Activated CD4-positive, alpha-beta T cell treated with anti-CD3 and anti-CD28 coated beads, Interleukin-2, Interleukin-4, amounts not matched to agents 100 ng/mL and 50 ng/mL, durations not matched to agents 16 hours and 8 hours (primary cell): ENCODE results near the gene UROS.

Experiments used
- DNase-seq: peaks from one replicate; pipeline ENCODE4 v3.0.0-alpha.2; 2020; ENCODE audit warnings: low spot score

The UROS gene

GRCh38 chr10:125822878-125823662, at the start of gene UROS, which contains the start of gene BCCIP:
TSS of gene UROS (minus strand) at chr10:125823258. CDS start at chr10:125816499, 6,759 bp downstream.
TSS of gene BCCIP (plus strand) at chr10:125823546. CDS start at chr10:125823558, 12 bp downstream.
- peak; percentile 90 for DNase-seq

GRCh38 chr10:125871338-125871737, 48.3 kb upstream of the UROS start:
- DNase-seq = no peak

GRCh38 chr10:125868372-125868975, 45.4 kb upstream of the UROS start:
- peak; percentile 26 for DNase-seq

GRCh38 chr10:125866421-125867029, 43.5 kb upstream of the UROS start:
- DNase-seq = no peak

GRCh38 chr10:125865120-125865519, 42.1 kb upstream of the UROS start:
- DNase-seq = no peak

GRCh38 chr10:125859128-125859817, 36.2 kb upstream of the UROS start:
- DNase-seq = no peak

- no peak for DNase-seq
Measured at GRCh38 chr10:125857185-125857760, 34.2 kb upstream of the UROS start.

- no peak for DNase-seq
Measured at GRCh38 chr10:125852487-125852886, 29.4 kb upstream of the UROS start.

GRCh38 chr10:125850766-125851731, 28.0 kb upstream of the UROS start:
- DNase-seq = no peak

- DNase-seq = no peak
Measured at GRCh38 chr10:125849448-125849847, 26.4 kb upstream of the UROS start.

GRCh38 chr10:125848857-125849256, 25.8 kb upstream of the UROS start:
- DNase-seq = no peak

GRCh38 chr10:125848371-125848770, 25.3 kb upstream of the UROS start:
- no peak for DNase-seq

- no peak for DNase-seq
Measured at GRCh38 chr10:125846894-125847293, 23.8 kb upstream of the UROS start.

GRCh38 chr10:125845617-125846016, 22.6 kb upstream of the UROS start:
- no peak for DNase-seq

- DNase-seq = no peak
Measured at GRCh38 chr10:125844751-125845221, 21.7 kb upstream of the UROS start.

- DNase-seq = no peak
Measured at GRCh38 chr10:125843603-125844329, 20.7 kb upstream of the UROS start.

- no peak for DNase-seq
Measured at GRCh38 chr10:125840955-125841354, 17.9 kb upstream of the UROS start.

- DNase-seq = no peak
Measured at GRCh38 chr10:125840406-125840805, 17.3 kb upstream of the UROS start.

GRCh38 chr10:125838802-125839575, 15.9 kb upstream of the UROS start:
- DNase-seq = no peak
